ENCODE results near the gene SRRT. TPM values are rescaled to one million over a fixed set of nuclear protein-coding genes. Genes with fewer than 3 reads are reported as not detected.

SRRT gene
- total and polyA plus RNA-seq, 2 donors (not counting 1 experiment from before 2014, with no cell fraction given) = 198 to 209 TPM

GRCh38 chr7:100873599-100874299 lies 1.2 kb upstream of the SRRT start:
- H3K9me3 ChIP-seq (ENCODE audit: control extremely low read depth in 1 of 3, control insufficient read depth in 2 of 3, insufficient read depth in 1 of 3, low read length in 2 of 3) = no peaks in the 10 kb centered on the region
- peaks cover 33% of the 10 kb centered on the region for H4K20me1 ChIP-seq (ENCODE audit: control insufficient read depth, insufficient read depth, low read length, poor library complexity, severe bottlenecking)
- peak overlapping the region; percentile 81 for H3K4me2 ChIP-seq (replicated peaks; ENCODE audit: low read depth, low read length, poor library complexity, severe bottlenecking)
- peaks cover 0 to 17% of the 10 kb centered on the region in 2 experiments for H3K36me3 ChIP-seq (replicated peaks in 1 of 2; ENCODE audit: control extremely low read depth in 1 of 2, control insufficient read depth in 1 of 2, extremely low read depth in 1 of 2, insufficient read depth in 2 of 2, low read length in 1 of 2)
- Mint-ChIP-seq H3K4me1 (peaks cover 34% of the 10 kb centered on the region), H3K27me3 (no peaks in the 10 kb centered on the region), H3K27ac (peak overlapping the region; percentile 95), H3K4me3 (peak overlapping the region; percentile 97), H3K9me3 (ENCODE audit: insufficient read depth) (no peaks in the 10 kb centered on the region)
- TF ChIP-seq CTCF (IDR thresholded peaks at IDR 0.05) = no peak
- TF ChIP-seq EZH2 (IDR thresholded peaks at IDR 0.05; ENCODE audit: borderline replicate concordance, insufficient read depth, low read depth, low read length, poor library complexity, severe bottlenecking) = no peak
- DNase-seq = no peak
- H3K4me1 ChIP-seq (ENCODE audit: control insufficient read depth in 2 of 2, insufficient read depth in 2 of 2, low read length in 2 of 2) = peaks cover 22 to 31% of the 10 kb centered on the region in 2 donors
- intact Hi-C loops (cut with micrococcal nuclease) = loop anchor here (2.0 kb wide), 1 partner anchor 37 kb away; no protein-coding TSS in a partner anchor
- H3K4me3 ChIP-seq (ENCODE audit: control extremely low read depth in 1 of 5, extremely low read depth in 1 of 5, insufficient read depth in 1 of 5, low read depth in 2 of 5, low read length in 4 of 5) = peak overlapping the region in 4 of 5 experiments; percentile 73 to 99 (median 92)
- no peak for ATAC-seq (ENCODE audit: low read depth)
- ChIA-PET CTCF (interaction anchor here (1.0 to 5.2 kb wide), 2 partner anchors 21 to 956 kb away, joined by 3 to 36 read pairs; partner anchors contain the start of gene SLC12A9), POLR2A (no interaction called here)
- H3K27me3 ChIP-seq (replicated peaks in 1 of 4; ENCODE audit: control extremely low read depth in 1 of 4, control insufficient read depth in 3 of 4, insufficient read depth in 4 of 4, low read length in 3 of 4) = no peaks in the 10 kb centered on the region
- 92% methylated on average over 8 of the region's 10 CpGs for WGBS (ENCODE audit: insufficient coverage)
- peak overlapping the region; percentile 95 for H3K9ac ChIP-seq (ENCODE audit: low read length)
- peaks cover 49% of the 10 kb centered on the region for H3K79me2 ChIP-seq (ENCODE audit: control insufficient read depth, insufficient read depth, low read length)
- H3K27ac ChIP-seq (ENCODE audit: low read length in 2 of 2) = peak overlapping the region; percentile 91 to 96
- peak overlapping the region; percentile 95 for H2AFZ ChIP-seq (ENCODE audit: insufficient read depth, low read depth, low read length, poor library complexity, severe bottlenecking)

- Histone ChIP-seq H3K27me3 (replicated peaks in 1 of 4; ENCODE audit: control extremely low read depth in 1 of 4, control insufficient read depth in 3 of 4, insufficient read depth in 4 of 4, low read length in 3 of 4) (no peaks in the 10 kb centered on the region), H3K36me3 (replicated peaks in 1 of 2; ENCODE audit: control extremely low read depth in 1 of 2, control insufficient read depth in 1 of 2, extremely low read depth in 1 of 2, insufficient read depth in 2 of 2, low read length in 1 of 2) (peaks cover 0 to 22% of the 10 kb centered on the region in 2 experiments), H3K27ac (ENCODE audit: low read length in 2 of 2) (peak overlapping the region; percentile 91 to 96), H4K20me1 (ENCODE audit: control insufficient read depth, insufficient read depth, low read length, poor library complexity, severe bottlenecking) (peaks cover 38% of the 10 kb centered on the region), H3K4me3 (ENCODE audit: control extremely low read depth in 1 of 5, extremely low read depth in 1 of 5, insufficient read depth in 1 of 5, low read depth in 2 of 5, low read length in 4 of 5) (peak overlapping the region; percentile 73 to 99 (median 89)), H3K79me2 (ENCODE audit: control insufficient read depth, insufficient read depth, low read length) (peaks cover 54% of the 10 kb centered on the region), H3K4me2 (replicated peaks; ENCODE audit: low read depth, low read length, poor library complexity, severe bottlenecking) (peak overlapping the region; percentile 81), H2AFZ (ENCODE audit: insufficient read depth, low read depth, low read length, poor library complexity, severe bottlenecking) (peak overlapping the region; percentile 95), H3K9me3 (ENCODE audit: control extremely low read depth in 1 of 3, control insufficient read depth in 2 of 3, insufficient read depth in 1 of 3, low read length in 2 of 3) (no peaks in the 10 kb centered on the region), H3K9ac (ENCODE audit: low read length) (peak overlapping the region; percentile 95), H3K4me1 (ENCODE audit: control insufficient read depth in 2 of 2, insufficient read depth in 2 of 2, low read length in 2 of 2) (peaks cover 22 to 32% of the 10 kb centered on the region in 2 donors)
- peak overlapping the region; percentile 97 for H3K4me3 Mint-ChIP-seq
- H3K27me3 Mint-ChIP-seq = no peaks in the 10 kb centered on the region
- no peaks in the 10 kb centered on the region for H3K9me3 Mint-ChIP-seq (ENCODE audit: insufficient read depth)
- no peak for TF ChIP-seq CTCF (IDR thresholded peaks at IDR 0.05)
- no peak for TF ChIP-seq EZH2 (IDR thresholded peaks at IDR 0.05; ENCODE audit: borderline replicate concordance, insufficient read depth, low read depth, low read length, poor library complexity, severe bottlenecking)
- intact Hi-C loops (cut with micrococcal nuclease) = loop anchor here (2.0 kb wide), 1 partner anchor 37 kb away; no protein-coding TSS in a partner anchor
- peaks cover 36% of the 10 kb centered on the region for H3K4me1 Mint-ChIP-seq
- DNase-seq (no peak), ATAC-seq (ENCODE audit: low read depth) (no peak)
- ChIA-PET POLR2A (interaction anchor here (1.3 kb wide), 1 partner anchor 21 kb away, joined by 16 read pairs; the partner anchor contains the start of gene ACHE), CTCF (interaction anchor here (1.0 to 5.2 kb wide), 2 partner anchors 22 to 957 kb away, joined by 3 to 36 read pairs; partner anchors contain the start of gene SLC12A9)
- H3K27ac Mint-ChIP-seq = peak overlapping the region; percentile 95
- WGBS (ENCODE audit: insufficient coverage) = 97% methylated on average over 7 of the region's 8 CpGs
Observed at GRCh38 chr7:100874300-100874576, 665 bp upstream of the SRRT start.
